22Rv1 (cell line): Measurements from ENCODE around the gene PRDM16.

Experiments
- CTCF ChIP-seq: fragments of 450-650 bp; IDR thresholded peaks from 2 replicates; pipeline ENCODE4 v1.5.1; 2017; ENCODE audit warnings: mild to moderate bottlenecking
- ZFX ChIP-seq: fragments of 450-650 bp; IDR thresholded peaks from 2 replicates; pipeline ENCODE4 v1.6.1; 2017; ENCODE audit warnings: antibody characterized with exemption, borderline replicate concordance

GRCh38 chr1:3356827-3357460 is 287.9 kb downstream of the PRDM16 start:
- TF ChIP-seq CTCF: no peak
- TF ChIP-seq ZFX: no peak
